ENCODE results near the gene PEMT.

DNA sequence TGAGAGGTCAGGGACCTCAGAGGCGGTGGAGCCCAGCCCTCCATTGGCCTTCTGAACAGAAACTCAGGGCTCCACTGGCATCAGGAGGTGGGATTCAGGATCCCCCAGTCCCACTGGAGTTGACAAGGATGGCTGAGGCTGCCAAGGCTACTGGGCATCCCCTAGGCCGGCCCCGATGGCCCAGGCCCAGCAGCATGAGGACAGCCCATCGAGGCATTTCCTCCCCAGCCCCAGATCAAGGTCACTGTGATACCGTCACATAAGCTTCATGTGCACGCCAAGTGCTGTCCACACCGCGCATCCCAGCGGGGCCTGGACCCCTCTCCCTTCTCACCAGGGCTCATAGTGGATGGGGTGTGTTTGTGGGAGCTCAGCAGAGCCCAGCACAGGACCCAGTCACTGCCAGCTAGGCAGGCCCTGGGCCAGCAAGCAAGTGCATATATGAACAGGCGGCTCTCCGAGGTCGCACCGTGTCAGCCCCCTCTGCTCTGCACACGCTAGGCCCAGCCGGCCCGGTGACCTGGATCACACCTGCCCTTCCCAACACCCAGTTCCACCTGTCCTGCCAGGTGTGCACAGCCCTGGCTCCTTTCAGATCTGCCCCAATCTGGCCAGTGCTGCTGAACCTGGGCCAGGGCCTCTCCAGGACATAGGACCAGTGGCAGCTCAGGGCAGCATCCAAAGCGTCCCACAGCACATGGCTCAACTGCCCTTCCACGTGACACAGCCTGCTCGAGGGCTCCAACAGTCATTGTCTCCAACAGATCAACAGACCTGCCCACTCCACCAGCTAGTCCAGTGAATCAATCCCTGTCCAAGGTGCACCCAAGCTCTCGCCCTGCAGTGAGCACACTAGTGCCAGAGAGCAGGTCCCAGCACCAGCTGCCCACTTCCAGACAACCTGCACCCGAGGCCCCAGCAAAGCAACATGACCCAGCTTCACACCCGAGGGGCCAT, 62.5 kb downstream of the PEMT start:
- TF ChIP-seq JUNB (IDR thresholded peaks at IDR 0.05; ENCODE audit: unreplicated experiment) (no peak), POLR2AphosphoS5 (IDR thresholded peaks at IDR 0.05; ENCODE audit: low read depth) (no peak)
- TF ChIP-seq, protein P1, sequence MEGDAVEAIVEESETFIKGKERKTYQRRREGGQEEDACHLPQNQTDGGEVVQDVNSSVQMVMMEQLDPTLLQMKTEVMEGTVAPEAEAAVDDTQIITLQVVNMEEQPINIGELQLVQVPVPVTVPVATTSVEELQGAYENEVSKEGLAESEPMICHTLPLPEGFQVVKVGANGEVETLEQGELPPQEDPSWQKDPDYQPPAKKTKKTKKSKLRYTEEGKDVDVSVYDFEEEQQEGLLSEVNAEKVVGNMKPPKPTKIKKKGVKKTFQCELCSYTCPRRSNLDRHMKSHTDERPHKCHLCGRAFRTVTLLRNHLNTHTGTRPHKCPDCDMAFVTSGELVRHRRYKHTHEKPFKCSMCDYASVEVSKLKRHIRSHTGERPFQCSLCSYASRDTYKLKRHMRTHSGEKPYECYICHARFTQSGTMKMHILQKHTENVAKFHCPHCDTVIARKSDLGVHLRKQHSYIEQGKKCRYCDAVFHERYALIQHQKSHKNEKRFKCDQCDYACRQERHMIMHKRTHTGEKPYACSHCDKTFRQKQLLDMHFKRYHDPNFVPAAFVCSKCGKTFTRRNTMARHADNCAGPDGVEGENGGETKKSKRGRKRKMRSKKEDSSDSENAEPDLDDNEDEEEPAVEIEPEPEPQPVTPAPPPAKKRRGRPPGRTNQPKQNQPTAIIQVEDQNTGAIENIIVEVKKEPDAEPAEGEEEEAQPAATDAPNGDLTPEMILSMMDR (conservative IDR thresholded peaks at IDR 0.05; ENCODE audit: low read depth in 2 of 2), result no peak
- TF ChIP-seq, protein P2, sequence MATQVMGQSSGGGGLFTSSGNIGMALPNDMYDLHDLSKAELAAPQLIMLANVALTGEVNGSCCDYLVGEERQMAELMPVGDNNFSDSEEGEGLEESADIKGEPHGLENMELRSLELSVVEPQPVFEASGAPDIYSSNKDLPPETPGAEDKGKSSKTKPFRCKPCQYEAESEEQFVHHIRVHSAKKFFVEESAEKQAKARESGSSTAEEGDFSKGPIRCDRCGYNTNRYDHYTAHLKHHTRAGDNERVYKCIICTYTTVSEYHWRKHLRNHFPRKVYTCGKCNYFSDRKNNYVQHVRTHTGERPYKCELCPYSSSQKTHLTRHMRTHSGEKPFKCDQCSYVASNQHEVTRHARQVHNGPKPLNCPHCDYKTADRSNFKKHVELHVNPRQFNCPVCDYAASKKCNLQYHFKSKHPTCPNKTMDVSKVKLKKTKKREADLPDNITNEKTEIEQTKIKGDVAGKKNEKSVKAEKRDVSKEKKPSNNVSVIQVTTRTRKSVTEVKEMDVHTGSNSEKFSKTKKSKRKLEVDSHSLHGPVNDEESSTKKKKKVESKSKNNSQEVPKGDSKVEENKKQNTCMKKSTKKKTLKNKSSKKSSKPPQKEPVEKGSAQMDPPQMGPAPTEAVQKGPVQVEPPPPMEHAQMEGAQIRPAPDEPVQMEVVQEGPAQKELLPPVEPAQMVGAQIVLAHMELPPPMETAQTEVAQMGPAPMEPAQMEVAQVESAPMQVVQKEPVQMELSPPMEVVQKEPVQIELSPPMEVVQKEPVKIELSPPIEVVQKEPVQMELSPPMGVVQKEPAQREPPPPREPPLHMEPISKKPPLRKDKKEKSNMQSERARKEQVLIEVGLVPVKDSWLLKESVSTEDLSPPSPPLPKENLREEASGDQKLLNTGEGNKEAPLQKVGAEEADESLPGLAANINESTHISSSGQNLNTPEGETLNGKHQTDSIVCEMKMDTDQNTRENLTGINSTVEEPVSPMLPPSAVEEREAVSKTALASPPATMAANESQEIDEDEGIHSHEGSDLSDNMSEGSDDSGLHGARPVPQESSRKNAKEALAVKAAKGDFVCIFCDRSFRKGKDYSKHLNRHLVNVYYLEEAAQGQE (IDR thresholded peaks at IDR 0.05; ENCODE audit: unreplicated experiment), result no peak
